ENCODE data around the gene ABHD14A. TPM values are rescaled to one million over a fixed set of nuclear protein-coding genes. Genes with fewer than 3 reads are reported as not detected.

Gene ABHD14A
- total RNA-seq, 1 experiment from 2014 or later, result 3.8 TPM

DNA sequence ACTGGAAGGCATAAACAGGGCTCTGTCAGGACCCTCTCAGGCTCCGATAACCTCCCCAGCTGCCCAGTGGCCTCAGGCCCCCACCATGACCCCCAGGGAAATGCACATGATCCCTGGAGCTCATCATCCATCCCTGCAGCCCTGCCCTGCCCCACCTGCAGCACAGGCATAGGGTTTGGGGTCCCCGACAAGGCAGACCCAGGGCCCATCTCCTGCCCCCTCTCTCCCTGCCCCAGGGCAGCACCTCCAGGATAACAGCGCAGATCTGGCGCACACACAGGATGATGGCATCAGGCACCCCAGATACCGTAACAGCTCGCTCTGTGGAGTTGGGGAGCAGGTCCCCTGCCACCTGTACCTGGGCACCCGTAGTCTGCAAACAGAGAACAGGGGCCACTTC is 15.2 kb upstream of the ABHD14A start:
- Mint-ChIP-seq H3K27ac (no peak overlapping the region), H3K36me3 (no peaks in the 10 kb centered on the region), H3K4me1 (peaks cover 11% of the 10 kb centered on the region), H3K4me3 (no peak overlapping the region), H3K27me3 (ENCODE audit: low read depth) (peaks cover 22% of the 10 kb centered on the region), H3K9me3 (no peaks in the 10 kb centered on the region)
- DNase-seq (ENCODE audit: low spot score), result no peak
- ATAC-seq, result no peak
- TF ChIP-seq TEAD4 (CRISPR knock-in tag; IDR thresholded peaks at IDR 0.05) (no peak), ZNF416 (CRISPR knock-in tag; IDR thresholded peaks at IDR 0.05) (no peak), TCF7 (CRISPR knock-in tag; IDR thresholded peaks at IDR 0.05; ENCODE audit: low read depth) (no peak), HMGA2 (CRISPR knock-in tag; IDR thresholded peaks at IDR 0.05) (no peak), NFYB (CRISPR knock-in tag; conservative IDR thresholded peaks at IDR 0.05; ENCODE audit: low read depth) (no peak), ATF1 (CRISPR knock-in tag; IDR thresholded peaks at IDR 0.05) (no peak), JUN (CRISPR knock-in tag; IDR thresholded peaks at IDR 0.05) (no peak), OVOL2 (CRISPR knock-in tag; IDR thresholded peaks at IDR 0.05; ENCODE audit: borderline replicate concordance) (no peak), NR3C1 (CRISPR knock-in tag; conservative IDR thresholded peaks at IDR 0.05; ENCODE audit: low read depth) (no peak), NFATC4 (CRISPR knock-in tag; IDR thresholded peaks at IDR 0.05) (no peak), SOX15 (CRISPR knock-in tag; IDR thresholded peaks at IDR 0.05) (no peak), MYBL2 (CRISPR knock-in tag; IDR thresholded peaks at IDR 0.05) (no peak)
- TF ChIP-seq, protein P1, sequence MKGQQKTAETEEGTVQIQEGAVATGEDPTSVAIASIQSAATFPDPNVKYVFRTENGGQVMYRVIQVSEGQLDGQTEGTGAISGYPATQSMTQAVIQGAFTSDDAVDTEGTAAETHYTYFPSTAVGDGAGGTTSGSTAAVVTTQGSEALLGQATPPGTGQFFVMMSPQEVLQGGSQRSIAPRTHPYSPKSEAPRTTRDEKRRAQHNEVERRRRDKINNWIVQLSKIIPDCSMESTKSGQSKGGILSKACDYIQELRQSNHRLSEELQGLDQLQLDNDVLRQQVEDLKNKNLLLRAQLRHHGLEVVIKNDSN (CRISPR knock-in tag; IDR thresholded peaks at IDR 0.05), result no peak
- TF ChIP-seq, protein P2, sequence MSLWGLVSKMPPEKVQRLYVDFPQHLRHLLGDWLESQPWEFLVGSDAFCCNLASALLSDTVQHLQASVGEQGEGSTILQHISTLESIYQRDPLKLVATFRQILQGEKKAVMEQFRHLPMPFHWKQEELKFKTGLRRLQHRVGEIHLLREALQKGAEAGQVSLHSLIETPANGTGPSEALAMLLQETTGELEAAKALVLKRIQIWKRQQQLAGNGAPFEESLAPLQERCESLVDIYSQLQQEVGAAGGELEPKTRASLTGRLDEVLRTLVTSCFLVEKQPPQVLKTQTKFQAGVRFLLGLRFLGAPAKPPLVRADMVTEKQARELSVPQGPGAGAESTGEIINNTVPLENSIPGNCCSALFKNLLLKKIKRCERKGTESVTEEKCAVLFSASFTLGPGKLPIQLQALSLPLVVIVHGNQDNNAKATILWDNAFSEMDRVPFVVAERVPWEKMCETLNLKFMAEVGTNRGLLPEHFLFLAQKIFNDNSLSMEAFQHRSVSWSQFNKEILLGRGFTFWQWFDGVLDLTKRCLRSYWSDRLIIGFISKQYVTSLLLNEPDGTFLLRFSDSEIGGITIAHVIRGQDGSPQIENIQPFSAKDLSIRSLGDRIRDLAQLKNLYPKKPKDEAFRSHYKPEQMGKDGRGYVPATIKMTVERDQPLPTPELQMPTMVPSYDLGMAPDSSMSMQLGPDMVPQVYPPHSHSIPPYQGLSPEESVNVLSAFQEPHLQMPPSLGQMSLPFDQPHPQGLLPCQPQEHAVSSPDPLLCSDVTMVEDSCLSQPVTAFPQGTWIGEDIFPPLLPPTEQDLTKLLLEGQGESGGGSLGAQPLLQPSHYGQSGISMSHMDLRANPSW (CRISPR knock-in tag; conservative IDR thresholded peaks at IDR 0.05; ENCODE audit: low read depth), result no peak
- TF ChIP-seq, protein P3, sequence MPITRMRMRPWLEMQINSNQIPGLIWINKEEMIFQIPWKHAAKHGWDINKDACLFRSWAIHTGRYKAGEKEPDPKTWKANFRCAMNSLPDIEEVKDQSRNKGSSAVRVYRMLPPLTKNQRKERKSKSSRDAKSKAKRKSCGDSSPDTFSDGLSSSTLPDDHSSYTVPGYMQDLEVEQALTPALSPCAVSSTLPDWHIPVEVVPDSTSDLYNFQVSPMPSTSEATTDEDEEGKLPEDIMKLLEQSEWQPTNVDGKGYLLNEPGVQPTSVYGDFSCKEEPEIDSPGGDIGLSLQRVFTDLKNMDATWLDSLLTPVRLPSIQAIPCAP (CRISPR knock-in tag; IDR thresholded peaks at IDR 0.05), result no peak
- TF ChIP-seq, protein P4, sequence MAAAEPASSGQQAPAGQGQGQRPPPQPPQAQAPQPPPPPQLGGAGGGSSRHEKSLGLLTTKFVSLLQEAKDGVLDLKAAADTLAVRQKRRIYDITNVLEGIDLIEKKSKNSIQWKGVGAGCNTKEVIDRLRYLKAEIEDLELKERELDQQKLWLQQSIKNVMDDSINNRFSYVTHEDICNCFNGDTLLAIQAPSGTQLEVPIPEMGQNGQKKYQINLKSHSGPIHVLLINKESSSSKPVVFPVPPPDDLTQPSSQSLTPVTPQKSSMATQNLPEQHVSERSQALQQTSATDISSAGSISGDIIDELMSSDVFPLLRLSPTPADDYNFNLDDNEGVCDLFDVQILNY (CRISPR knock-in tag; IDR thresholded peaks at IDR 0.05), result no peak
- TF ChIP-seq, protein P5, sequence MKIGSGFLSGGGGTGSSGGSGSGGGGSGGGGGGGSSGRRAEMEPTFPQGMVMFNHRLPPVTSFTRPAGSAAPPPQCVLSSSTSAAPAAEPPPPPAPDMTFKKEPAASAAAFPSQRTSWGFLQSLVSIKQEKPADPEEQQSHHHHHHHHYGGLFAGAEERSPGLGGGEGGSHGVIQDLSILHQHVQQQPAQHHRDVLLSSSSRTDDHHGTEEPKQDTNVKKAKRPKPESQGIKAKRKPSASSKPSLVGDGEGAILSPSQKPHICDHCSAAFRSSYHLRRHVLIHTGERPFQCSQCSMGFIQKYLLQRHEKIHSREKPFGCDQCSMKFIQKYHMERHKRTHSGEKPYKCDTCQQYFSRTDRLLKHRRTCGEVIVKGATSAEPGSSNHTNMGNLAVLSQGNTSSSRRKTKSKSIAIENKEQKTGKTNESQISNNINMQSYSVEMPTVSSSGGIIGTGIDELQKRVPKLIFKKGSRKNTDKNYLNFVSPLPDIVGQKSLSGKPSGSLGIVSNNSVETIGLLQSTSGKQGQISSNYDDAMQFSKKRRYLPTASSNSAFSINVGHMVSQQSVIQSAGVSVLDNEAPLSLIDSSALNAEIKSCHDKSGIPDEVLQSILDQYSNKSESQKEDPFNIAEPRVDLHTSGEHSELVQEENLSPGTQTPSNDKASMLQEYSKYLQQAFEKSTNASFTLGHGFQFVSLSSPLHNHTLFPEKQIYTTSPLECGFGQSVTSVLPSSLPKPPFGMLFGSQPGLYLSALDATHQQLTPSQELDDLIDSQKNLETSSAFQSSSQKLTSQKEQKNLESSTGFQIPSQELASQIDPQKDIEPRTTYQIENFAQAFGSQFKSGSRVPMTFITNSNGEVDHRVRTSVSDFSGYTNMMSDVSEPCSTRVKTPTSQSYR (CRISPR knock-in tag; IDR thresholded peaks at IDR 0.05), result no peak
- TF ChIP-seq, protein P6, sequence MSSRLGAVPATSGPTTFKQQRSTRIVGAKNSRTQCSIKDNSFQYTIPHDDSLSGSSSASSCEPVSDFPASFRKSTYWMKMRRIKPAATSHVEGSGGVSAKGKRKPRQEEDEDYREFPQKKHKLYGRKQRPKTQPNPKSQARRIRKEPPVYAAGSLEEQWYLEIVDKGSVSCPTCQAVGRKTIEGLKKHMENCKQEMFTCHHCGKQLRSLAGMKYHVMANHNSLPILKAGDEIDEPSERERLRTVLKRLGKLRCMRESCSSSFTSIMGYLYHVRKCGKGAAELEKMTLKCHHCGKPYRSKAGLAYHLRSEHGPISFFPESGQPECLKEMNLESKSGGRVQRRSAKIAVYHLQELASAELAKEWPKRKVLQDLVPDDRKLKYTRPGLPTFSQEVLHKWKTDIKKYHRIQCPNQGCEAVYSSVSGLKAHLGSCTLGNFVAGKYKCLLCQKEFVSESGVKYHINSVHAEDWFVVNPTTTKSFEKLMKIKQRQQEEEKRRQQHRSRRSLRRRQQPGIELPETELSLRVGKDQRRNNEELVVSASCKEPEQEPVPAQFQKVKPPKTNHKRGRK (CRISPR knock-in tag; IDR thresholded peaks at IDR 0.05; ENCODE audit: borderline replicate concordance), result no peak
- TF ChIP-seq, protein P7, sequence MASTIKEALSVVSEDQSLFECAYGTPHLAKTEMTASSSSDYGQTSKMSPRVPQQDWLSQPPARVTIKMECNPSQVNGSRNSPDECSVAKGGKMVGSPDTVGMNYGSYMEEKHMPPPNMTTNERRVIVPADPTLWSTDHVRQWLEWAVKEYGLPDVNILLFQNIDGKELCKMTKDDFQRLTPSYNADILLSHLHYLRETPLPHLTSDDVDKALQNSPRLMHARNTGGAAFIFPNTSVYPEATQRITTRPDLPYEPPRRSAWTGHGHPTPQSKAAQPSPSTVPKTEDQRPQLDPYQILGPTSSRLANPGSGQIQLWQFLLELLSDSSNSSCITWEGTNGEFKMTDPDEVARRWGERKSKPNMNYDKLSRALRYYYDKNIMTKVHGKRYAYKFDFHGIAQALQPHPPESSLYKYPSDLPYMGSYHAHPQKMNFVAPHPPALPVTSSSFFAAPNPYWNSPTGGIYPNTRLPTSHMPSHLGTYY (CRISPR knock-in tag; IDR thresholded peaks at IDR 0.05), result no peak
- POLR2A ChIA-PET, result interaction anchor here (1.8 kb wide), 1 partner anchor 10 kb away, joined by 4 read pairs; no protein-coding TSS in a partner anchor
- CTCF ChIA-PET, result no interaction called here
